Astrocyte (in vitro differentiated cells and primary cell): Measurements from ENCODE around the gene ADAM19.
"Not testable (repeated sequence)": the region's sequence is repeated elsewhere in the genome, so short reads cannot be mapped to it uniquely, and the experiment has no call there.

Experiments
- CTCF ChIP-seq: IDR thresholded peaks from 2 replicates; pipeline ENCODE4 v1.5.1; 2011; ENCODE audit warnings: low read depth, mild to moderate bottlenecking, inconsistent platforms, low read length, moderate library complexity; ENCODE audit not compliant: insufficient read depth
- EZH2 ChIP-seq: IDR thresholded peaks from 2 replicates; pipeline ENCODE4 v1.6.1; 2012; ENCODE audit warnings: mild to moderate bottlenecking, low read length, inconsistent platforms; ENCODE audit not compliant: insufficient read depth

DNA sequence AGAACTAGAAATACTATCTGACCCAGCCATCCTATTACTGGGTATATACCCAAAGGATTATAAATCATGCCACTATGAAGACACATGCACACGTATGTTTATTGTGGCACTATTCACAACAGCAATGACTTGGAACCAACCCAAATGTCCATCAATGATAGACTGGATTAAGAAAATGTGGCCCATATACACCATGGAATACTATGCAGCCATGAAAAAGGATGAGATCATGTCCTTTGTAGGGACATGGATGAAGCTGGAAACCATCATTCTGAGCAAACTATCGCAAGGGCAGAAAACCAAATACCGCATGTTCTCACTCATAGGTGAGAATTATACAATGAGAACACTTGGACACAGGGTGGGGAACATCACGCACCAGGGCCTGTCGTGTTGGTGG, 145.7 kb downstream of the ADAM19 start:
- not testable (repeated sequence) for TF ChIP-seq EZH2, CTCF
